ENCODE measurements around the gene FBXL7. TPM values are rescaled to one million over a fixed set of nuclear protein-coding genes. Genes with fewer than 3 reads are reported as not detected.

Gene FBXL7
- total RNA-seq, 1 donor from 2014 or later = 70.7 TPM

DNA sequence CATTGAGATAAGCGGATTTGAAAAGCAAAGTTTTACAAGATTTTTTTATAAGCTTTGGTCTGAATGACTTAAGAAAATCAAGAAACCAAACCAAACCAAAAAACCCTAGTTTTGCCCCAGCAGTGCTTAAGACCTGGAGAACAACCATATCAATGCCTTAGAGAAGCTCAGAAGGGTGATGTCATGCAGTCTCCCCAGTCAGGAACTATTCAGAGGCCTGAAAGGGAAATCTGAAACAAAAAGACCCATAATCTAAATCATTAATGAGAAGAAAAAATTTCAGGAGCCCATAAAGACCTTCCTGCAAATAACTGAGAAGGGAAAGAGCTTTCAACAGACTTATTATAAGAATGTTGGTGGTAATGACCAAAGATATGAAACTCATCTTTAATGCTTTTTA lies 399.5 kb downstream of the FBXL7 start:
- Mint-ChIP-seq H3K9me3 (no peaks in the 10 kb centered on the region), H3K4me3 (no peak overlapping the region), H3K27ac (no peak overlapping the region), H3K36me3 (no peaks in the 10 kb centered on the region), H3K4me1 (peaks cover 2% of the 10 kb centered on the region), H3K27me3 (ENCODE audit: low read depth) (no peaks in the 10 kb centered on the region)
- DNase-seq (ENCODE audit: low spot score in 2 of 2, unreplicated experiment in 2 of 2) = no peak
- TF ChIP-seq, protein P1, sequence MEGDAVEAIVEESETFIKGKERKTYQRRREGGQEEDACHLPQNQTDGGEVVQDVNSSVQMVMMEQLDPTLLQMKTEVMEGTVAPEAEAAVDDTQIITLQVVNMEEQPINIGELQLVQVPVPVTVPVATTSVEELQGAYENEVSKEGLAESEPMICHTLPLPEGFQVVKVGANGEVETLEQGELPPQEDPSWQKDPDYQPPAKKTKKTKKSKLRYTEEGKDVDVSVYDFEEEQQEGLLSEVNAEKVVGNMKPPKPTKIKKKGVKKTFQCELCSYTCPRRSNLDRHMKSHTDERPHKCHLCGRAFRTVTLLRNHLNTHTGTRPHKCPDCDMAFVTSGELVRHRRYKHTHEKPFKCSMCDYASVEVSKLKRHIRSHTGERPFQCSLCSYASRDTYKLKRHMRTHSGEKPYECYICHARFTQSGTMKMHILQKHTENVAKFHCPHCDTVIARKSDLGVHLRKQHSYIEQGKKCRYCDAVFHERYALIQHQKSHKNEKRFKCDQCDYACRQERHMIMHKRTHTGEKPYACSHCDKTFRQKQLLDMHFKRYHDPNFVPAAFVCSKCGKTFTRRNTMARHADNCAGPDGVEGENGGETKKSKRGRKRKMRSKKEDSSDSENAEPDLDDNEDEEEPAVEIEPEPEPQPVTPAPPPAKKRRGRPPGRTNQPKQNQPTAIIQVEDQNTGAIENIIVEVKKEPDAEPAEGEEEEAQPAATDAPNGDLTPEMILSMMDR (IDR thresholded peaks at IDR 0.05; ENCODE audit: unreplicated experiment) = no peak

DNA sequence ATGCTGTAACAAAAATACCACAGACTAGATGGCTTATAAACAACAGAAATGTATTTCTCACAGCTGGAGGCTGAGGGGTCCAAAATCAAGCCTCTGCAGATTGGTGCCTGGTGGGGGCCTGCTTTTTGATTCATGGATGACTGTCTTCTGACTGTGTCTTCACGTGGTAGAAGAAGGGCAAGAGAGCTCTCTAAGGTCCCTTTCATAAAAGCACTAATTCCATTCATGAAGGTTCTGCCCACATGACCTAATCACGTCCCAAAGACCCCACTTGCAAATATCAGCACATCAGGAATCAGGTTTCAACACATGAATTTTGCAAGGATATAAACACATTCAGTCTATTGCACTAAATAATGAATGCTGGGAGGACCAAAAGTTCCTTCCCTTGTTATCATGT lies 401.2 kb downstream of the FBXL7 start:
- Mint-ChIP-seq H3K36me3 (no peaks in the 10 kb centered on the region), H3K4me3 (no peak overlapping the region), H3K4me1 (peaks cover 2% of the 10 kb centered on the region), H3K9me3 (no peaks in the 10 kb centered on the region), H3K27ac (no peak overlapping the region), H3K27me3 (ENCODE audit: low read depth) (no peaks in the 10 kb centered on the region)
- TF ChIP-seq, protein P1 (IDR thresholded peaks at IDR 0.05; ENCODE audit: unreplicated experiment) = no peak
- DNase-seq (ENCODE audit: low spot score in 2 of 2, unreplicated experiment in 2 of 2) = no peak

DNA sequence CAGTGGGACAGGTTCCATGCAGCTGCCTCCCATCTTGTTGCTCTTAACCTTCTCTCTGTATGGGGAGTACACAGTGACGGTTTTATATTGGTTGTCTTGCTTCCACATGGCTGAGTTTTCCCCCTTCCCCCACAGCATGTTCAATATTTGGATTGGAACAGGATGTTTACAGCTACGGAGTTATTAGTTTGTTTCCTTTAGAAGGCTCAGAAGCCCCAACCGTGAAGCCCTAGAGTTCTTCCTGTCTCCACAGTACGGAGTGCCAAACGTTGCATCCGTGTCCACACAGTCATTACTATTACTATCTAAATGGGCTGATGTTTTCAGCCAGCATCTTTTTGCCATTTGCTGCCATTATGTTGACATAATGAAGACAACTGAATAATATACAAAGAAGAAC lies 402.1 kb downstream of the FBXL7 start:
- Mint-ChIP-seq H3K9me3 (no peaks in the 10 kb centered on the region), H3K36me3 (no peaks in the 10 kb centered on the region), H3K4me1 (peaks cover 2% of the 10 kb centered on the region), H3K27me3 (ENCODE audit: low read depth) (no peaks in the 10 kb centered on the region), H3K27ac (no peak overlapping the region), H3K4me3 (no peak overlapping the region)
- TF ChIP-seq, protein P1 (IDR thresholded peaks at IDR 0.05; ENCODE audit: unreplicated experiment) = no peak
- no peak for DNase-seq (ENCODE audit: low spot score in 2 of 2, unreplicated experiment in 2 of 2)

DNA sequence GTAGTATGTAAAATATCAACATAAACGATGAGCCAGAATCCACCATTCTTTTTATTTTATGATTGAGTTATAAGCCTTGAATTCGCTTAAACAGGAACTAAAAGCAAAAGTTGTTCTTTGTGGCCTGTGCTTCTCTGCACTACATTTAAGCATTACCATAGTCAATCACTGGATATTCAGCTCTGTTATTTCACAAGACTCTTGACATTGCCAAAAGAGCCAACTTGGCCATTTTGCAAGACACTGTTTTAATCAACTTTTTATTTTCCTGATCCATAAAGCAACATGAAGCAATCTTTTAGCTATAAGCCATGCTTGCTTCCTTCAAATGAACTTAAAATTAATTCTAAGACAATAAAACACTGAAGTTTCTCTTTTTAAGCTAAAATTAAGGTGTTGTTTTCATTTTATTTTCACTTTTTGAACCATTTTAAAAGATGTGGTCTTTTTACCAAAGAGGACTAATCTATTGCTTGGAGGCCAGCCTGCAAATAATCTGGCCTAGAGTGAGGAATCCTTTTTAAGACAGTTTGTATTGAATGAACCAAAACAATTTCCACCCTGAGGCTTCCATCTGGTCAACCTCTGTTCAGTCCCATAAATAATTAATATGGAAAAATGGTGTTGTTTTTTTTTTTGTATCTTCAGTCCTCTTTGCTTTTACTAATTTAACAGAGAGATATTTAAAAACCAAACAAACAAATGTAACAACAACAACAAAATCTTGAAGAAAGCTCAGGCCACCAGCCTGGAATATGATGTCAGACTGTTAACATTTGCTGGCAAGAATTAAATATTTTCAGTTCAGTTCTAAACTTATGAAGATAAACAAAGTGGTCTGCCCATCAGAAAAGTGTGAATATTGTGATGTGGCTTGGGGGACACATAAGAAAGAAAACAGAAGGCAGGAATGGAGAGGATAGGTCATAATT lies 405.2 kb downstream of the FBXL7 start:
- Mint-ChIP-seq H3K4me3 (no peak overlapping the region), H3K27ac (peak overlapping the region; percentile 53), H3K9me3 (no peaks in the 10 kb centered on the region), H3K4me1 (peaks cover 2% of the 10 kb centered on the region), H3K36me3 (no peaks in the 10 kb centered on the region), H3K27me3 (ENCODE audit: low read depth) (no peaks in the 10 kb centered on the region)
- DNase-seq (ENCODE audit: low spot score in 2 of 2, unreplicated experiment in 2 of 2) = no peak
- TF ChIP-seq, protein P1 (IDR thresholded peaks at IDR 0.05; ENCODE audit: unreplicated experiment) = no peak

DNA sequence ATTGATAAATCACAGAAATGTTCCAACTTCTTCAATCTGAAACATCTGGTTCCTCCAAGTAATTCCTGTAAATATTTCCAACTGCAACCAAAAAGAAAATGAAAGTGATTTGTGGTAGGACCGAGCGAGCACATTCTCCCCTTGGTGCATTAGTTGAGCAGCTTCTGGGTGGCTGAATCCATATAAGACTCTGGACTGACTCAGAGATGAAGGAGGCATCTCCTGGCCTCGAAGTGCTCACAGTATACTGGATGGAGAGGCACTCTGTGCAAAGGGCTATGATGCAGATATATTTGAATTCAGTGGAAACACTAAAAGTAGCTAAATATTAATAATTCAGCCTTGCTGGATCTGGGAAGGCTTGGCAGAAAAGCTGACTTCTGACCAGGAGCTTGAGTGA lies 414.7 kb downstream of the FBXL7 start:
- no peaks in the 10 kb centered on the region for H3K9me3 Mint-ChIP-seq
- no peak overlapping the region for H3K4me3 Mint-ChIP-seq
- H3K36me3 Mint-ChIP-seq = no peaks in the 10 kb centered on the region
- H3K27me3 Mint-ChIP-seq (ENCODE audit: low read depth) = no peaks in the 10 kb centered on the region
- no peak overlapping the region for H3K27ac Mint-ChIP-seq
- H3K4me1 Mint-ChIP-seq = peaks cover 7% of the 10 kb centered on the region
- TF ChIP-seq, protein P1 (IDR thresholded peaks at IDR 0.05; ENCODE audit: unreplicated experiment) = no peak
- no peak for DNase-seq (ENCODE audit: low spot score in 2 of 2, unreplicated experiment in 2 of 2)

Measured in mesothelial cell of epicardium (in vitro differentiated cells).